HG03064 (cell line): Measurements from ENCODE around the gene STH.

Experiments used
- ATAC-seq: cut with Tn5 transposase; IDR thresholded peaks from one replicate; pipeline ENCODE4 v1.9.1; 2021; ENCODE audit warnings: low read depth; ENCODE audit not compliant: unreplicated experiment

The STH gene

GRCh38 chr17:46039592-46040186, 40.6 kb downstream of the STH start:
- ATAC-seq, result no peak

- ATAC-seq, result no peak
Observed at GRCh38 chr17:46042246-46042645, 43.2 kb downstream of the STH start.

- no peak for ATAC-seq
Observed at GRCh38 chr17:46042925-46043324, 43.9 kb downstream of the STH start.

- ATAC-seq, result no peak
Observed at GRCh38 chr17:46043606-46044005, 44.6 kb downstream of the STH start.

GRCh38 chr17:46044286-46044928, 45.4 kb downstream of the STH start:
- ATAC-seq, result no peak

GRCh38 chr17:46044989-46045388, 45.9 kb downstream of the STH start:
- ATAC-seq, result no peak

GRCh38 chr17:46045639-46046038, 46.6 kb downstream of the STH start:
- ATAC-seq, result no peak

GRCh38 chr17:46046957-46047356, 47.9 kb downstream of the STH start:
- ATAC-seq, result no peak

- no peak for ATAC-seq
Observed at GRCh38 chr17:46047398-46047797, 48.3 kb downstream of the STH start.

GRCh38 chr17:46047856-46048255, 48.8 kb downstream of the STH start:
- ATAC-seq, result no peak
